Stimulated activated naive CD8-positive, alpha-beta T cell treated with anti-CD3 and anti-CD28 coated beads, Interleukin-15, Interleukin-2, amounts not matched to agents 100 U/mL and 50 U/mL, for 24 hours (primary cell): ENCODE measurements around the gene THRB.
"Not testable (repeated sequence)": the region's sequence is repeated elsewhere in the genome, so short reads cannot be mapped to it uniquely, and the experiment has no call there.

Experiments used
- ATAC-seq: fragments of 150-1000 bp; cut with Tn5 transposase; one replicate; pipeline ENCODE4 v1.10.0; 2021
- DNase-seq: peaks from one replicate; pipeline ENCODE4 v3.0.0; 2021

The THRB gene

DNA sequence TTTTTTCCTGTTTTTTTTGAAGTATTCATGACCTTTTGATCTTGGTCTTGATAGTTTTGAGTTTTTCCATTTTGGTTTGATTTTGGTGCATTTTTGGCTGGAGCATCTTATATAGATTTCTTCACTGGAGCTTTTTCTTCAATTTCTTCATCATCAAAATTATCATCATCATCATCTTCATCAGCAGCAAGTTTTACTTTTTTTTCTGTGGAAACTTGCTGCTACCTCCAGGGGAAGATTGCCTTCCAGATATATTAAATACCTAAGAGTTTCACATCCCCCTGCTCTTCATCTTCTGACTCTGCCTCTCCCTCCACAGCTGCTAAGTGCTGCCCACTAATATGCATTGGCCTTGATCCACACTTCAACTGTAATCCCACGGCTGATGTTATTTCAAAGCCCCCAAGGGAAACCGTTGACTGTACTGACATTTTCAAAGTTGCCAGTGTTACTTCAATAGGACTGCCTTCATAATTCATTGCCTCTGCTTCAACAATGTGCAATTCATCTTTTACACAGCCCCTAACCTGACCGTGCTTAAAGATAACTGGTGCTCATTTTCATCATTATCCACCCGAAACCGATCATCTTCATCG is 397.9 kb downstream of the THRB start:
- no peak for ATAC-seq

GRCh38 chr3:24096271-24096670 is 398.4 kb downstream of the THRB start:
- DNase-seq (no peak), ATAC-seq (no peak)

More for the DNA sequence above, 397.9 kb downstream of the THRB start:
- no peak for DNase-seq

DNA sequence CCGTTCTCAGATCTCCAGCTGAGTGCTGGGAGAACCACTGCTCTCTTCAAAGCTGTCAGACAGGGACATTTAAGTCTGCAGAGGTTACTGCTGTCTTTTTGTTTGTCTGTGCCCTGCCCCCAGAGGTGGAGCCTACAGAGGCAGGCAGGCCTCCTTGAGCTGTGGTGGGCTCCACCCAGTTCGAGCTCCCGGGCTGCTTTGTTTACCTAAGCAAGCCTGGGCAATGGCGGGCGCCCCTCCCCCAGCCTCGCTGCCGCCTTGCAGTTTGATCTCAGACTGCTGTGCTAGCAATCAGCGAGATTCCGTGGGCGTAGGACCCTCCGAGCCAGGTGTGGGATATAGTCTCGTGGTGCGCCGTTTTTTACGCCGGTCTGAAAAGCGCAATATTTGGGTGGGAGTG is 399.8 kb downstream of the THRB start:
- DNase-seq, ATAC-seq: not testable (repeated sequence)

GRCh38 chr3:24088782-24089181 is 405.9 kb downstream of the THRB start:
- no peak for ATAC-seq
- no peak for DNase-seq

DNA sequence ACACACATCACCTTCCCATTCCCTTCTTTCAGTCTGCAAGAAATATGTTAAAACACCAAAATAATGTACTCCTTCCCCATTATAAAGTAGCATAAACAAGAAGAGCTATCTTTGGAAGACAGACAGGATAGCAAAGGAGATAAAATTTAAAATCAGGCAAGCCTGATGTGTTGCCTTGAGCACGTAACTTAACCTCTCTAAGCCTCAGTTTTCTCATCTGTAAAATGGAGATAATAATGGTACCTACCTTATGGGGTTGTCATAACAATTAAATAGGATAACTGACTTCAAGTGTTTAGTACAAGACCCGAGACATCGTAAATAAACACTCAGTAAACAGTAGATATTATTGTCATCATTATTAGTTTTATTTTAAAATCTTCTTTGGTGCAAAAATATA is 407.2 kb downstream of the THRB start:
- ATAC-seq: no peak
- DNase-seq: no peak

- ATAC-seq (no peak), DNase-seq (no peak)
Observed at GRCh38 chr3:24086617-24087404, 407.8 kb downstream of the THRB start.

- no peak for DNase-seq
Observed at GRCh38 chr3:24086206-24086605, 408.4 kb downstream of the THRB start.

DNA sequence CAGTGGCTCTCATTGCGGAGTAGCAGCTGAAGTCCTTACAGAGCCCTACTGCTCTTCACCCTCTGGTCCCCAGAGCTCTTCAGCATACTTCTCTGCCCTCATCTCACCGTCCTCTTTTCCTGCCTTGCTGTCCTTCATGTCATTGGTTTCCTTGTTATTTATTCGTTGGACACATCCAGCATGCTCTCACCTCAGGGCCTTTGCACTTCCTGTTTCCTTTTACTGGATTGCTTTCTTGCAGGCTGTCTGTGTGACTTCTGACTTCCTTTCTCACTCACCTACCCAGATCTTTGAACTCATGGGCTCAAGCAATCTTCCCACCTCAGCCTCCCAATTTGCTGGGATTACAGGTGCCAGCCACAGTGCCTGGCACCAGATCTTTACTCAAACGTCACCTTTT is 422.5 kb downstream of the THRB start:
- ATAC-seq (no peak), DNase-seq (no peak)

More at GRCh38 chr3:24086206-24086605, 408.4 kb downstream of the THRB start:
- ATAC-seq: no peak

DNA sequence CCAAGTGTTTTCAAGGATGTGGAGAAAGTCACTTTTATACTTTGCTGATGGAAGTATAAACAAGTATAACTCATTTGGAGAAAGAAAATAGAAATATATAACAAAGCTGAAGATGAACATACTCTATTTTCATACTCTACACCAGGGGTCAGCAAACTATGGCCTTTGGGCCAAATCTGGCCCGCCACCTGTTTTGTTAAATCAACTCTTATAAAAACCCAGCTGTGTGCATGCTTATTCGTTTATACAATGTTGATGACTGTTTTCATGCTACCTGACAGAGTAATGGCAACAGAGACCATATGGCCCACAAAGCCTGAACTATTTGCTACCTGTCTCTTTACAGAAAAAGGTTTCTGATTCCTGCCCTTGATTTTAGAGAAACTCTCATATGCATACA is 425.6 kb downstream of the THRB start:
- no peak for DNase-seq

GRCh38 chr3:24067483-24067882 is 427.2 kb downstream of the THRB start:
- ATAC-seq (no peak), DNase-seq (no peak)

More for the DNA sequence above, 425.6 kb downstream of the THRB start:
- ATAC-seq: no peak
